ENCODE measurements around the gene MAML2. TPM values are rescaled to one million over a fixed set of nuclear protein-coding genes. Genes with fewer than 3 reads are reported as not detected.

MAML2 gene
- total RNA-seq, 1 donor from 2014 or later, result 18.7 TPM

DNA sequence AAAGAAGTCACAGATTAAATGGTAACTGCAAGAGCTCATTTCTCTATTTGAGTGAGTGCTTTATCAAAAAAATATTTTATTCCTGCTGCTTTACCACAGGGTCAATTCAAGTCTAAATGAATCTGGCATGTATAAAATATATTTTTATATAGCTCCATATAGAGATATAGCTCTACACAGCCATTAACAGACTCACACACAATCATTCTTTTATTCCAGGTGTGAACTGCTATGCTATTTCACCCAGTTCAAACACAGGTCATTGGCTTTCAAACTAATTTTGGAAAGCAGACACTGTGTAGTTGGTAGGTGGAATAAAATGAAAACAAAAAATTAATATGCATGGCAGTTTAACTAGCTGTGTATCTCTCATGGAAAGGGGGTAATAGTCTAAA is 63.1 kb downstream of the MAML2 start:
- Mint-ChIP-seq H3K27ac (ENCODE audit: unreplicated experiment) (no peak overlapping the region), H3K36me3 (ENCODE audit: low read depth) (peaks cover 4% of the 10 kb centered on the region), H3K27me3 (ENCODE audit: low read depth) (no peaks in the 10 kb centered on the region), H3K9me3 (no peaks in the 10 kb centered on the region), H3K4me1 (peaks cover 36% of the 10 kb centered on the region), H3K4me3 (no peak overlapping the region)
- TF ChIP-seq CTCF (conservative IDR thresholded peaks at IDR 0.05), result no peak
- DNase-seq (ENCODE audit: low read depth, low spot score), result no peak

DNA sequence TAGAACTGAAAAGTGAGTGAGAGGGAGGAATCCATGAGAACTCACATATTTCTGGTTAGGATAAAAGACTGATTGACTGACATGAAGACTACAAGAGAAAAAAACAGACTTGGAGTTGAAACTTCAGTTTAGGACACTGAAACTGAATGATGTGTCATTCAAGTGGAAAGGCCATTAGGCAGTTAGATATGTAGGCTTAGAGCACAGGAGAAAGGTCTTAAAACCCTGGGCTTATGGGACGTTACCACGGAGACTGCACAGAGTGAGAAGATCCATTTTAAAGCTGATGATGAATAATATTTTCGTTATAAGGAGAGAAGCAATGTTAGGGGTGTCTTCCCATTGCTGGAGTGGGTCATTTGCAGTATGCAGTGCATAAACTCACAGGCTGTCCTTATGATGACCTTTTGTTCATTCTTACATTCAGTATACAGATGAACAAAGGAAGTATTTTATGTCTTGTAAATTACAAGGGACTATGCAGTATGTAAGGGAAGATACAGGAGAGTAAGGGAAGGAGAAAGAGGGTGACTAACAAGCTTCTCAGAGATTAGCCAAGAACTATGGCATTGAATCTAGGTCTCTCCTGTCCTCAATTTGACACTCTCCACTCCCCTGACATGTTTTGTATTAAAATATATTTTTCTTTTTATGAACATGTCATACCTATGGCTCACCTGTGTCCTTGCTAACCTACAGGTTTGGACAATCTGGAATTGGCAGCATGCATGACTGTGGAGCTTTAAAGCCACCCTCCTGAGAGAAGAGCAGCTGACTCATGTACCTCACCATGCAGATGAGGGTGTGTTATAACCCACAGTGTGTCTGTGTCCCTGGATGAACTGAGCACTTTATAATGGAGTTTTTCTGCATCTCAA is 63.7 kb downstream of the MAML2 start:
- no peaks in the 10 kb centered on the region for H3K9me3 Mint-ChIP-seq
- DNase-seq (ENCODE audit: low read depth, low spot score), result no peak
- no peak for TF ChIP-seq CTCF (conservative IDR thresholded peaks at IDR 0.05)
- H3K27ac Mint-ChIP-seq (ENCODE audit: unreplicated experiment), result peak overlapping the region; percentile 17
- peaks cover 1% of the 10 kb centered on the region for H3K36me3 Mint-ChIP-seq (ENCODE audit: low read depth)
- H3K4me3 Mint-ChIP-seq, result no peak overlapping the region
- H3K27me3 Mint-ChIP-seq (ENCODE audit: low read depth), result no peaks in the 10 kb centered on the region
- H3K4me1 Mint-ChIP-seq, result peaks cover 36% of the 10 kb centered on the region

DNA sequence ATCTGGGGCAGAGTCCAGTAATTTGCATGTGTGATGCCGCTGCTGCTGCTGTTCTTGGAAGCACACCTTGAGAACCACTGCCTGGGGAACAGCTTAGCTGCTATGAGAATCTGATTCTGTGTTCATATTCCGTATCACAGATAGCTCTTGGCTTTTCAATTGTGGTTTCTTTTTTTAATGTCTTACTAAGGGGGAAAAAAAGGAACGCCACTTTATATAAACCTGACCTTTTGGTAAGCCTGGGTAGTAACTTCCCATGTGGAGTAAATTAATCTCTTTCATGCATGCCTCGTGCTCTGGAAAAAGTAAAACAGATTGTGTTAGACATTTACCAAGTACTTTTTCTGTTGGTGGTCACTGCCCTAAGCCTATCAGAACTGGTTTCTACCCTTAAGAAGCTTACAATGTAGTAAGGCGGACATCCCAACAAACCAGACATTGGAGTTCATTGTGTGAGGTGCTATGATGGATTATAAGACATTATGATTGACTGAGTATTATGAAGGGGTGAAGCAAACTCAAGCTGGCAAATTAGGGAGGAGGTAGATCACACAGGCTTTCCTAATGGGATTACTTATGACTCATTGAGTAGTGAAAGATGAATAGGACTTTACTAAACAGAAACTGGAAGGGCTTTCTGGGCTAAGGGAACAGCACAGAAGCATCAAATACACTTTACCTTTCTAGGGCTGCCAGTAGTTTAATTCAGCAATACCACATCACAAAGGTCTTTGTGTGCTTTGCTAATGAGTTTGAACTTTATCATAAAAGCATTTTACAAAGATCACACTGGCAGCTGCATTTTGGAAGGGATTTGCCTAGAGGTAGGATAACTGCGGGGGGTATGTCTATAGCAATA is 64.7 kb downstream of the MAML2 start:
- Mint-ChIP-seq H3K4me1 (peaks cover 38% of the 10 kb centered on the region), H3K27ac (ENCODE audit: unreplicated experiment) (peak overlapping the region; percentile 17)

DNA sequence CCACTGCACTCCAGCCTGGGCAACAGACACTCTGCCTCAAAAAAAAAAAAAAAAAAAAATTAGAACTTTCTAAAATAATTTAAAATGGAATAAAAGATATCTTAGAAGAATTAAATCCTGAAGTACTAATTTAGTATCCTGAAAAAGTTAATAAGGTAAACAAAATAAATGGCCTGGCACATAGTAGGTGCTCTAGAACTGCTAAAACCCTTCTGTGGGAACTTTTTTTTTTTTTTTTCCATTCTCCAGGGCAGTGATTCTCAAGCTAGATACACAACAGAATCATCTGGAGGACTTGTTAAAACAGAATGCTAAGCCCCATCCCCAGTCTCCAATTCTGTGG is 65.3 kb downstream of the MAML2 start:
- H3K4me3 Mint-ChIP-seq, result no peak overlapping the region
- H3K27me3 Mint-ChIP-seq (ENCODE audit: low read depth), result no peaks in the 10 kb centered on the region
- no peaks in the 10 kb centered on the region for H3K36me3 Mint-ChIP-seq (ENCODE audit: low read depth)
- TF ChIP-seq CTCF (conservative IDR thresholded peaks at IDR 0.05), result no peak
- DNase-seq (ENCODE audit: low read depth, low spot score), result no peak
- H3K27ac Mint-ChIP-seq (ENCODE audit: unreplicated experiment), result no peak overlapping the region
- H3K4me1 Mint-ChIP-seq, result peaks cover 41% of the 10 kb centered on the region
- H3K9me3 Mint-ChIP-seq, result no peaks in the 10 kb centered on the region

More for the DNA sequence above, 64.7 kb downstream of the MAML2 start:
- no peak for TF ChIP-seq CTCF (conservative IDR thresholded peaks at IDR 0.05)
- Mint-ChIP-seq H3K27me3 (ENCODE audit: low read depth) (no peaks in the 10 kb centered on the region), H3K4me3 (no peak overlapping the region), H3K9me3 (no peaks in the 10 kb centered on the region), H3K36me3 (ENCODE audit: low read depth) (no peaks in the 10 kb centered on the region)
- DNase-seq (ENCODE audit: low read depth, low spot score), result no peak

DNA sequence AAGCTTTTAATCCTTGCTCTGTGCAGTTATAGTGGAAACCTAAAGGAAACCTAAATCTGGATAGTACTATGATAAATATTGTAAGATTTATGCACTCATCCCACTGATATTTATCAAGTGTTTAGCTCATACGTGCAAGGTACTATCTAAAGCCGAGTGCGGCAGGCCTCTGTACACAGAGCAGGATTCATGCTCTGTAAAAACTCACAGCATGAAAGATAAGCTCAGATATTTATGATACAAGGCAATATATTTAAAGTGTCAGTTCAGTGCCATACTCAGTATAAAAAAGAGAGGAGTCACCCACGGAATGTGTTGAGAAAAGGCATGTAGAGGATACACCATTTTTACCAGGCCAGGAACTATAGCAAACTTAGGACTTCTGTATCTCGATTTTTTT is 66.2 kb downstream of the MAML2 start:
- Mint-ChIP-seq H3K9me3 (peaks cover 2% of the 10 kb centered on the region), H3K36me3 (ENCODE audit: low read depth) (peaks cover 2% of the 10 kb centered on the region), H3K4me3 (no peak overlapping the region), H3K4me1 (peaks cover 42% of the 10 kb centered on the region), H3K27ac (ENCODE audit: unreplicated experiment) (no peak overlapping the region), H3K27me3 (ENCODE audit: low read depth) (no peaks in the 10 kb centered on the region)
- no peak for DNase-seq (ENCODE audit: low read depth, low spot score)
- no peak for TF ChIP-seq CTCF (conservative IDR thresholded peaks at IDR 0.05)
